Spleen (tissue), 7 donors: ENCODE measurements around the gene ACMSD.

Experiments used
- POLR2A ChIP-seq, 3 donors: fragments of 450-650 bp; IDR thresholded peaks; one replicate each; pipeline ENCODE4 v1.5.1; 2017; ENCODE audit warnings: antibody characterized with exemption in 3 of 3, mild to moderate bottlenecking in 1 of 3
- POLR2AphosphoS5 ChIP-seq, 3 donors: sonication (generic); formaldehyde crosslinking; IDR thresholded peaks; one replicate each; pipeline ENCODE4 v1.5.1; 2017; ENCODE audit warnings: antibody characterized with exemption in 3 of 3
- TF ChIP-seq, protein P1 (sequence below), 11 experiments: fragments of 200-600 bp in 7 of 11; fragments of 450-650 bp in 4 of 11; sonication (generic) in 4 of 11; IDR thresholded peaks in 8 of 11; conservative IDR thresholded peaks in 3 of 11; 1 replicate in 7 of 11; 2 replicates in 4 of 11; pipeline versions ENCODE4 v1.4.0 to v1.8.0; 2016 to 2021; ENCODE audit warnings: antibody characterized with exemption in 11 of 11, inconsistent platforms in 4 of 11, mild to moderate bottlenecking in 1 of 11
- donor health status: DM: no; HTN: no; CAD: no; lungs with moderate emphysema.
- donor health status: DM: no; HTN: no; CAD: no.
- donor health status: DM: no; HTN: no; CAD: no.

DNA sequence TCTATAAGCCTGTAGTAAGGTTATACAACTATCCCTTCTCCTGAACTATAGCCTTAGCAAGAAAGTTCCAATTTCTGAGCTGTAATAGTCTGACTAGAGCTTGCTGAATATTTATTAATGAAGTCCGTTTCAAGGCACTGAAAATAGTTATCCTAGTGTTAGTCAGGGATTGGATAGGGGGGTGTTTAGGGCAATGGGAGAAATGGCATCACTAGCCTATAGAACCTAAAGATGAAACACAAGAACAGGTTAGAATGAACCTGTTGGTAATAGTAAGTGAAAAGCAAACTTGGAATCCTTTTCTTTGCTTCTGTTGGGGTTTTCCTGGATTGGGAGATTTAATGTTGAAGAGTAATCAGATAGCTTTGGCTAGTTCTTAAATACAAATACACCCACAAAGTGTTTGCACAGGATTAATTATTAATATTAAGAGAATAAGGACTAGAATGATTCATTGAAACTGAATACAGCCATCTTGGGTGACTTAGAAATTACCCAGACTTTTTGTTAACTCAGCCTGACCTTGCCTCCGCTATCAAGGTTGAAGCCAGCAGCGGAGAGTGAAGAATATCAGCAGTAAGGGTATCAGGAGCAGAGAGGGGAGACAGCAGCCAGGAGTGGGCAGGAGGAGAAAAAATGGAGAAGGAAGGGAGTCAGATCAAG lies 94.6 kb downstream of the ACMSD start:
- TF ChIP-seq, protein P1, sequence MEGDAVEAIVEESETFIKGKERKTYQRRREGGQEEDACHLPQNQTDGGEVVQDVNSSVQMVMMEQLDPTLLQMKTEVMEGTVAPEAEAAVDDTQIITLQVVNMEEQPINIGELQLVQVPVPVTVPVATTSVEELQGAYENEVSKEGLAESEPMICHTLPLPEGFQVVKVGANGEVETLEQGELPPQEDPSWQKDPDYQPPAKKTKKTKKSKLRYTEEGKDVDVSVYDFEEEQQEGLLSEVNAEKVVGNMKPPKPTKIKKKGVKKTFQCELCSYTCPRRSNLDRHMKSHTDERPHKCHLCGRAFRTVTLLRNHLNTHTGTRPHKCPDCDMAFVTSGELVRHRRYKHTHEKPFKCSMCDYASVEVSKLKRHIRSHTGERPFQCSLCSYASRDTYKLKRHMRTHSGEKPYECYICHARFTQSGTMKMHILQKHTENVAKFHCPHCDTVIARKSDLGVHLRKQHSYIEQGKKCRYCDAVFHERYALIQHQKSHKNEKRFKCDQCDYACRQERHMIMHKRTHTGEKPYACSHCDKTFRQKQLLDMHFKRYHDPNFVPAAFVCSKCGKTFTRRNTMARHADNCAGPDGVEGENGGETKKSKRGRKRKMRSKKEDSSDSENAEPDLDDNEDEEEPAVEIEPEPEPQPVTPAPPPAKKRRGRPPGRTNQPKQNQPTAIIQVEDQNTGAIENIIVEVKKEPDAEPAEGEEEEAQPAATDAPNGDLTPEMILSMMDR (IDR thresholded peaks at IDR 0.05 in 8 of 11, conservative IDR thresholded peaks at IDR 0.05 in 3 of 11): no peak
- TF ChIP-seq POLR2A (IDR thresholded peaks at IDR 0.05): no peak
- TF ChIP-seq POLR2AphosphoS5 (IDR thresholded peaks at IDR 0.05): no peak
